ENCODE measurements around the gene SLC8A2.
"Not testable (repeated sequence)": the region's sequence is repeated elsewhere in the genome, so short reads cannot be mapped to it uniquely, and the experiment has no call there.

Gene SLC8A2

DNA sequence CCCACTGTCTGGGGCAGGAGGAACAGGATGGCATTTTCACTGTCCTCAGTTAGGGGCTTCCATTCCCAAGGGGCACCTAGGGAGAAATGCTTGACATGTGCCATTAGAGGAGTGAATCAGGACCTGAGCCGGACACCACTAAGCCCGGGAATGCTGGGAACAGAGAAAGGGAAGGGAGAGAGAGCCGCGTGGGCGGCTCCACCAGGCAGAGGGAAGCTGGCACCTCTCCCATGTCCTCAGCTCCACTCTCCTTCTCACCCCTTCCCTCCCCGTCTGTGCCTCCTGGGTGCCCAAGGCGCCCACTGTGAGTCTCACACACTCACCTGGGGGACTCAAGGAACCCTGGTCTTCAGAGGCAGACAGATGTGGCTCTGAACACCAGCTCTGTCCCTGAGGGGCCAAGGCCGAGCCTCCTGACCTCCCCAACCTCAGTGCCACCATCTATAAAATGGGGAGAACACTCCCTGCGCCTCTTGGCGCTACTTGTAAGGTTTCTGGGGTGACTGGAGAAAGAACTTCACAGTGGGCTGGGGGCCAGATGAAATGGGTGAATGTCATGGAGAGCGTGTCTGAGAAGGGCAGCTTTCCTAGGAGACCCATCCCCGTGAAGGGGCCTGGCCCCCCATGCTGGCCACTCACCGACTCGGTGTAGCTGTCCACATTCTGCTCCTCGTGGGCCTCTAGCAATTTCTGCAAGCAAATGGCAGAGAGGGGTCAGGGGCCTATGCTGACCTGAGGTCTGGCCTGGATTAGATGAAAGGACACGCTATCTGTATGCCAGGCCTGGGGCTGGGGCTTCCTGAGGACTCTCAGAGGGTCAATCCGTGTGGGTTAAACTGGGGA is 17.6 kb upstream of the SLC8A2 start:
- ATAC-seq (replicated peaks) (no peak), DNase-seq (no peak)
- Mint-ChIP-seq H3K4me1 (ENCODE audit: low read depth in 2 of 2) (peaks cover 14 to 15% of the 10 kb centered on the region in 2 donors), H3K36me3 (ENCODE audit: insufficient read depth) (peaks cover 93% of the 10 kb centered on the region), H3K27me3 (no peaks in the 10 kb centered on the region), H3K9me3 (no peaks in the 10 kb centered on the region), H3K4me3 (no peak overlapping the region), H3K27ac (peak overlapping the region in 1 of 2 donors; percentile 67)

DNA sequence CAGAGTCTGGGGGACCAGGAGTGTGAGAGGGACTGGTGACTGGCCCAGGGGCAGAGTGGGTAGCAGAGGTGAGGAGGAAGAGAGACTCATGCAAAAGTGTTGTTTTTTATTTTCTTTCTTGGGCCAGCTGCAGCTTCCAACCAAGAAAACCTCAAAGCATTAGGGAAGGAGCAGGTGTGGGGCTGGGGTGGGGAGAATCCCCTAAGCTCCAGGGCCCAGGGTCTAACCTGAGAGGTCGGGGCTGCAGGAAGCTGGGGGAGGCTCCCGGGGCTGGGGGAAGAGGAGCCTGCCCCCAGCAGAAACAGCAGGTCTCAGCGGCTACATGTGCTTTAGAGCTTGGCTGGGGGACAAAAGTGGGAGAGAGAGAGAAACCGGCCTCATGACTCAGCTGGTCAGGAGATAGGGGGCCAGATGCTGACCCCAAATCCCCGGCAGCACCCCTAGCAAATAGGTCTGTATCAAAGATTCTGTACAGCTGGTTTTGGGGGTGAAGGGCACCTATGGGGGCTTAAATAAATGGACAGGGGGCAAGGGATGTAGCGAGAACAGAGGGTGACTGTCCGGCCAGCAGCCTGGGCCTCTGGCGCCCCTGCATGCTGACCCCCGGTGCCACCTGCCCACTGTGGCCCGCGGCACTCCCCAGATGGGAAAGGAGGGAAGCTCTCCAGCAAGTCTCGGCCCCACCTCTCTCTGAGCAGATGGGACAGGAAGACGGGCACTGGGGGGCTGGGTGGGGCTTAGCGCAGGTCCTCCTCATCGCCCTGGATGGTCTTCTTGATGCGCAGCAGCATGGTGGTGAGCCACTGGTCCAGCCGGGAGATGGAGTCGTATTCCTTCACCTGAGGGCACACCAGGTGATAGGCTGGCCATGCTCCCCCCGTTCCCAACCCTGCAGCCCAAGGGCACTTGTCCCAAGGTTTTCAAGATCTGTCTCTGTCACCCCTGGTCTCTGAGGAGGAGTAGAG is 16.1 kb upstream of the SLC8A2 start:
- no peak for DNase-seq

GRCh38 chr19:47486900-47487299 is 15.2 kb upstream of the SLC8A2 start:
- peaks cover 78% of the 10 kb centered on the region for H3K36me3 Mint-ChIP-seq (ENCODE audit: insufficient read depth)

More for the DNA sequence above, 16.1 kb upstream of the SLC8A2 start:
- peak overlapping the region; percentile 23 to 81 for H3K27ac Mint-ChIP-seq
- H3K27me3 Mint-ChIP-seq, result no peaks in the 10 kb centered on the region
- peak overlapping the region in 1 of 2 donors; percentile 39 for H3K4me3 Mint-ChIP-seq
- no peak for ATAC-seq (replicated peaks)
- peaks cover 86% of the 10 kb centered on the region for H3K36me3 Mint-ChIP-seq (ENCODE audit: insufficient read depth)
- H3K9me3 Mint-ChIP-seq, result no peaks in the 10 kb centered on the region
- H3K4me1 Mint-ChIP-seq (ENCODE audit: low read depth in 2 of 2), result peaks cover 22 to 23% of the 10 kb centered on the region in 2 donors

GRCh38 chr19:47486220-47486619 is 14.5 kb upstream of the SLC8A2 start:
- not testable (repeated sequence) for H3K27me3 Mint-ChIP-seq; H3K9me3 Mint-ChIP-seq; DNase-seq; H3K4me3 Mint-ChIP-seq; ATAC-seq (replicated peaks)
- Mint-ChIP-seq H3K27ac (peak overlapping the region in 1 of 2 donors; percentile 81), H3K4me1 (ENCODE audit: low read depth in 2 of 2) (peaks cover 22 to 23% of the 10 kb centered on the region in 2 donors), H3K36me3 (ENCODE audit: insufficient read depth) (peaks cover 71% of the 10 kb centered on the region)

More at GRCh38 chr19:47486900-47487299, 15.2 kb upstream of the SLC8A2 start:
- H3K27ac Mint-ChIP-seq, result peak overlapping the region; percentile 23 to 81
- H3K9me3 Mint-ChIP-seq, result no peaks in the 10 kb centered on the region
- DNase-seq (no peak), ATAC-seq (replicated peaks) (no peak)
- H3K4me1 Mint-ChIP-seq (ENCODE audit: low read depth in 2 of 2), result peaks cover 22 to 23% of the 10 kb centered on the region in 2 donors
- peak overlapping the region in 1 of 2 donors; percentile 39 for H3K4me3 Mint-ChIP-seq
- no peaks in the 10 kb centered on the region for H3K27me3 Mint-ChIP-seq

- no peak for DNase-seq
- Mint-ChIP-seq H3K9me3 (no peaks in the 10 kb centered on the region), H3K27me3 (no peaks in the 10 kb centered on the region), H3K27ac (peak overlapping the region; percentile 98 to 99), H3K36me3 (ENCODE audit: insufficient read depth) (peaks cover 61% of the 10 kb centered on the region), H3K4me3 (peak overlapping the region; percentile 95), H3K4me1 (ENCODE audit: low read depth in 2 of 2) (peaks cover 18 to 23% of the 10 kb centered on the region in 2 donors)
- no peak for ATAC-seq (replicated peaks)
These were observed 13.5 kb upstream of the SLC8A2 start for GRCh38 chr19:47485210-47485609.

GRCh38 chr19:47483800-47484690 is 12.4 kb upstream of the SLC8A2 start, which contains the start of gene KPTN:
Gene KPTN, minus strand, starts transcription at chr19:47484219. Its CDS starts 59 bp downstream, at chr19:47484160.
- ATAC-seq (replicated peaks), result peak; percentile 87
- Mint-ChIP-seq H3K27me3 (no peaks in the 10 kb centered on the region), H3K4me3 (peak within 1 kb of the TSS; percentile 95), H3K9me3 (no peaks in the 10 kb centered on the region), H3K4me1 (ENCODE audit: low read depth in 2 of 2) (peaks cover 14 to 22% of the 10 kb centered on the region in 2 donors), H3K27ac (peak within 1 kb of the TSS; percentile 98 to 99), H3K36me3 (ENCODE audit: insufficient read depth) (peaks cover 51% of the 10 kb centered on the region)
- peak; percentile 85 to 88 (median 86) for DNase-seq

GRCh38 chr19:47483200-47483599 is 11.5 kb upstream of the SLC8A2 start:
- peak overlapping the region; percentile 98 to 99 for H3K27ac Mint-ChIP-seq
- H3K9me3 Mint-ChIP-seq, result no peaks in the 10 kb centered on the region
- peaks cover 42% of the 10 kb centered on the region for H3K36me3 Mint-ChIP-seq (ENCODE audit: insufficient read depth)
- no peak for ATAC-seq (replicated peaks)
- DNase-seq, result no peak
- H3K27me3 Mint-ChIP-seq, result no peaks in the 10 kb centered on the region
- peak overlapping the region; percentile 95 for H3K4me3 Mint-ChIP-seq
- peaks cover 14 to 22% of the 10 kb centered on the region in 2 donors for H3K4me1 Mint-ChIP-seq (ENCODE audit: low read depth in 2 of 2)

DNA sequence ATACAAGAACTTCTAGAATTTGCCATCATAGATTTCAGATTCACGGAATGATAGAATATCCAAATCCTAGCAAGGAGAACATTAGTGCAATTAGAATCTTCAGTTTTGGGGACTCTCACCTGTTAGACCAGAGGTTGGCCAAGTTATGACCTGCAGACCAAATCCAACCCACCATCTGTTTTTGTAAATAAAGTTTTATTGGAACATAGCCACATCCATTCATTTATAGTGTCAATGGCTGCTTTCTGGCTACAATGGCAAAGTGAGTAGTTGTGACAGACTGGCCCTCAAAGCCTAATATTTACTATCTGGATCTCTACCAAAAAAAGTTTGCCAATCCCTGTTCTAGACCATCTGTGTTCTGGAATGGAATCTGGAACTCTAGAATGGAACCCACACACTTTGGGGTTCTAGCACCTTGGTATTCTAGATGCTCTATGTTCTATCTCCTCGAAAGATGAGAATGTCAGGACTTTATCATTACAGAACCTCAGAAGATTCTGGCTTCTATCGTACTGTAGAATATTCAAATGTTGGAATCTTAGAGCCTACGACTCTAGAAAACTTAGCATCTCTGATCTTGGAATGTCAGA is 9.9 kb upstream of the SLC8A2 start:
- Mint-ChIP-seq H3K27me3 (no peaks in the 10 kb centered on the region), H3K9me3 (no peaks in the 10 kb centered on the region), H3K4me1 (ENCODE audit: low read depth in 2 of 2) (peaks cover 14 to 20% of the 10 kb centered on the region in 2 donors), H3K27ac (no peak overlapping the region), H3K4me3 (no peak overlapping the region), H3K36me3 (ENCODE audit: insufficient read depth) (peaks cover 27% of the 10 kb centered on the region)
- ATAC-seq (replicated peaks), result no peak
- no peak for DNase-seq

DNA sequence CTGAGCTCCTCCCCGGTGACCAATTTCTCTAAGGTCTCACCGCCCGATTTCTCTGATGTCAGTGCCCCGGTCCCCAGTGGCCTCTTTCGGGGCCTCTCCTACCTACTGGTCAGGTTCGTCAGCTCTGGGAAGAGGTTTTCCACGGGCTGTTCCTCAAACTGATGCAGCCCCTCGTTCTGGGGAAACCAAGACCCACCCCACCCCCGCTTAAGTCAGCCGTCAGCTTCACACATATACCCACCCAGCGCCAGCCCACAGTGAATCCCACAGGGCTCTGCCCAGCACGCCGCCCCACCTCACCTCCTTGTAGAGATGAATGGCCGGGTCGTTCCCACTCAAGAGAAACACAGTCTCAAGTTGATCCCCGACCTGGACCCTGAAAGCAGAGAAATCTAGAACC is 9.0 kb upstream of the SLC8A2 start:
- no peaks in the 10 kb centered on the region for H3K9me3 Mint-ChIP-seq
- H3K4me1 Mint-ChIP-seq (ENCODE audit: low read depth in 2 of 2), result peaks cover 14 to 20% of the 10 kb centered on the region in 2 donors
- H3K4me3 Mint-ChIP-seq, result no peak overlapping the region
- ATAC-seq (replicated peaks), result no peak
- no peak for DNase-seq
- H3K27me3 Mint-ChIP-seq, result no peaks in the 10 kb centered on the region
- peaks cover 18% of the 10 kb centered on the region for H3K36me3 Mint-ChIP-seq (ENCODE audit: insufficient read depth)
- no peak overlapping the region for H3K27ac Mint-ChIP-seq

GRCh38 chr19:47479701-47480503 is 8.2 kb upstream of the SLC8A2 start:
- H3K9me3 Mint-ChIP-seq, result no peaks in the 10 kb centered on the region
- H3K36me3 Mint-ChIP-seq (ENCODE audit: insufficient read depth), result peaks cover 14% of the 10 kb centered on the region
- H3K27ac Mint-ChIP-seq, result no peak overlapping the region
- ATAC-seq (replicated peaks) (no peak), DNase-seq (no peak)
- H3K4me1 Mint-ChIP-seq (ENCODE audit: low read depth in 2 of 2), result peaks cover 12 to 14% of the 10 kb centered on the region in 2 donors
- no peak overlapping the region for H3K4me3 Mint-ChIP-seq
- peaks cover 0 to 4% of the 10 kb centered on the region in 2 donors for H3K27me3 Mint-ChIP-seq

GRCh38 chr19:47476438-47476972 is 4.8 kb upstream of the SLC8A2 start:
- Mint-ChIP-seq H3K4me1 (ENCODE audit: low read depth in 2 of 2) (peaks cover 0 to 5% of the 10 kb centered on the region in 2 donors), H3K9me3 (no peaks in the 10 kb centered on the region), H3K27ac (no peak overlapping the region), H3K4me3 (no peak overlapping the region), H3K27me3 (peaks cover 15 to 35% of the 10 kb centered on the region in 2 donors), H3K36me3 (ENCODE audit: insufficient read depth) (peaks cover 8% of the 10 kb centered on the region)
- ATAC-seq (replicated peaks) (no peak), DNase-seq (no peak)

Measured in effector memory CD8-positive, alpha-beta T cell (primary cell).